Psoas muscle (tissue), 8 donors: Measurements from ENCODE around the gene RIN3. TPM values are rescaled to one million over a fixed set of nuclear protein-coding genes. Genes with fewer than 3 reads are reported as not detected.
A peak's percentile ranks its signal among the peaks of the same experiment; 100 is the strongest.

Source experiments
- ATAC-seq, 4 donors: fragments of 200-7000 bp; cut with Tn5 transposase; one replicate each; pipeline ENCODE4 v1.9.1; 2020; ENCODE audit warnings: moderate library complexity in 3 of 4, mild to moderate bottlenecking in 2 of 4
- DNase-seq, 2 donors: peaks; one replicate each; pipeline ENCODE4 v3.0.0-alpha.2; 2020
- H3K27ac ChIP-seq: fragments of 200-600 bp; one replicate; pipeline ENCODE4 v1.8.0; 2022
- H3K27me3 ChIP-seq, 3 donors: fragments of 200-600 bp in 1 of 3; one replicate each; pipeline versions ENCODE4 v1.6.1 to v1.8.0; 2013 to 2022; ENCODE audit warnings: low read length in 2 of 3, mild to moderate bottlenecking in 2 of 3, moderate library complexity in 1 of 3; ENCODE audit not compliant: insufficient read depth in 3 of 3
- H3K36me3 ChIP-seq, 2 donors: fragments of 200-600 bp in 1 of 2; one replicate each; pipeline versions ENCODE4 v1.6.1 to v1.8.0; 2013 to 2022; ENCODE audit warnings: low read depth in 1 of 2, mild to moderate bottlenecking in 1 of 2, moderate library complexity in 1 of 2; ENCODE audit not compliant: insufficient read depth in 1 of 2
- H3K4me1 ChIP-seq: fragments of 200-600 bp; one replicate; pipeline ENCODE4 v1.8.0; 2022
- H3K4me3 ChIP-seq: fragments of 200-600 bp; one replicate; pipeline ENCODE4 v1.8.0; 2022; ENCODE audit warnings: mild to moderate bottlenecking
- H3K9me3 ChIP-seq: fragments of 200-600 bp; one replicate; pipeline ENCODE4 v1.8.0; 2022
- CTCF ChIP-seq: fragments of 200-600 bp; IDR thresholded peaks from one replicate; pipeline ENCODE4 v1.8.0; 2022; ENCODE audit warnings: antibody characterized with exemption
- WGBS, 3 donors: extraction: QIAGEN DNeasy Blood & Tissue Kit; methylation state at CpG; one replicate each; pipeline versions ENCODE4 v1.1.6 to v1.1.7; 2013; 5-methylcytosine and 5-hydroxymethylcytosine counted together
- intact Hi-C, 2 donors: fragments of 100-400 bp; cut with DNase I; formaldehyde crosslinking; loops; one replicate each; pipeline versions ENCODE4 v1.11.0 to v1.14.2; 2022
- polyA plus RNA-seq, 3 donors: library from polyadenylated mRNA; stranded (reverse); fragments of 200-250 nt; gene quantifications; one replicate each; pipeline ENCODE4 v1.2.3, GENCODE V29; 2013
- total RNA-seq, 4 donors: library from RNA; stranded (reverse); fragmentation: NEBNext Ultra II Directional in 2 of 4; extraction: Animal tissue kit (Norgen Biotek cat#: 25700) in 2 of 4; gene quantifications; one replicate each; pipeline versions ENCODE4 v1.2.1 to v1.2.4, GENCODE V29; 2021 to 2023
- donor health status: healthy with polysubstance abuse.
- donor health status: DM: no; HTN: no; CAD: no; lungs with moderate emphysema.
- donor health status: Bipolar disorder and iron deficiency.
- donor health status: healthy.
- donor health status: DM: yes; HTN: yes; CAD: no.
- donor health status: DM: no; HTN: no; CAD: no.
- donor health status: DM: no; HTN: no; CAD: no.
- donor health status: DM: yes; HTN: yes; CAD: no.

Gene RIN3
- total and polyA plus RNA-seq, 7 donors: 1.2 to 8.7 (median 3.8) TPM

DNA sequence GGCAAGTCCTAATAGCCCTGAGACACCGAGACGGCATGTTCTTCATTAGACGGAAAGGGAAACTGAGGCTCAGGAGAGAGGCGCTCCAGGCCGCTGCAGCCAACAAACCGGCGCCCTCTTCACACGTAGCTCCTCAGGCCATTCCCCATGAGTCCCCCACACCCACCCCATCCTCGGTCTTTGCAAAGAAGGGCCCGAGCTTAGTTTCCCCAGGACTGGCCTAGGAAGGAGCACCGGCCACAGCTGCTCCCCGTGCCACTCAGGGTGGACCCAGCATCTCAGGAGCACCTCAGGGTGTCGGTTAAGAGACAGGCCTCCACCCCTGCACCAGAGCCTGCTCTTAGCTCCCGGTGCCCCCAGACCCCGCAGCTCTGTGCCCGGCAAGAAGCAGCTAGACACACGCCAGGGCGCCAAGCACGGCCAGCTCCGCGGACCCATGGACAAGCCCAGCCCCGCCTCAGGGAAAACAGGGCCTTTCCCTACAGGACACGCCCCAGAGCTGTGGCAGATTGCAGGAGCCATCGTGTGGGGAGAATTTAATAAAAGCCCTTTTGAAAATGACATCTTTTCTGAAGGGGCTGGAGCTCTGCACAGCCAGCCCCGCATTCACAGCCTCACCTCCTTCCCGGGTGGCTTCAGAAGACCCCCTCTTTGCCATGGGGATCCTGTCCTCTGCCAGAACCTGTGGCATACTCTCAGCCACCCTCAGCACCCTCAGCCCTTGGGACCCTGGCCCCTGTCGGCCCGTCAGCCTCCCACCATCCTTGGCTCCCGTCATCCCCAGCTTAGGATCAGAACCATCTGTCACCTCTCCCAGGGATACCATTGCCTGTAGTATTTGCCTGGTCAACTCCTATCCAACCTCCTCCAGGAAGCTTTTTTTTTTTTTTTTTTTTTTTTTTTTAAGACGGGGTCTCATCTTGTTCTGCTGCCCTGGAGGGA is 175.1 kb downstream of the RIN3 start:
- no peaks in the 10 kb centered on the region for H3K9me3 ChIP-seq
- DNase-seq (no peak), ATAC-seq (no peak)
- peaks cover 0 to 5% of the 10 kb centered on the region in 2 donors for H3K36me3 ChIP-seq
- no peak overlapping the region for H3K27ac ChIP-seq
- no peak overlapping the region for H3K4me3 ChIP-seq
- WGBS, 3 donors: 89 to 92% (median 90%) methylated on average over 30 of the region's 30 CpGs
- TF ChIP-seq CTCF: no peak
- intact Hi-C loops: loop anchor here in 1 of 2 donors (10.0 kb wide), 1 partner anchor 564 kb away; the partner anchor contains the start of genes CPSF2 and NDUFB1
- H3K27me3 ChIP-seq: no peaks in the 10 kb centered on the region
- H3K4me1 ChIP-seq: peaks cover 3% of the 10 kb centered on the region

GRCh38 chr14:92690171-92691011 is 176.8 kb downstream of the RIN3 start:
- DNase-seq (no peak), ATAC-seq (peak in 1 of 4 donors; percentile 22)
- peaks cover 3% of the 10 kb centered on the region for H3K4me1 ChIP-seq
- peaks cover 0 to 5% of the 10 kb centered on the region in 2 donors for H3K36me3 ChIP-seq
- no peaks in the 10 kb centered on the region for H3K9me3 ChIP-seq
- no peaks in the 10 kb centered on the region for H3K27me3 ChIP-seq
- 66 to 71% (median 71%) methylated on average over 12 to 13 of the region's 13 CpGs for WGBS, 3 donors
- H3K27ac ChIP-seq: no peak overlapping the region
- intact Hi-C loops: no loop called here
- no peak overlapping the region for H3K4me3 ChIP-seq
- TF ChIP-seq CTCF: peak; percentile 18

DNA sequence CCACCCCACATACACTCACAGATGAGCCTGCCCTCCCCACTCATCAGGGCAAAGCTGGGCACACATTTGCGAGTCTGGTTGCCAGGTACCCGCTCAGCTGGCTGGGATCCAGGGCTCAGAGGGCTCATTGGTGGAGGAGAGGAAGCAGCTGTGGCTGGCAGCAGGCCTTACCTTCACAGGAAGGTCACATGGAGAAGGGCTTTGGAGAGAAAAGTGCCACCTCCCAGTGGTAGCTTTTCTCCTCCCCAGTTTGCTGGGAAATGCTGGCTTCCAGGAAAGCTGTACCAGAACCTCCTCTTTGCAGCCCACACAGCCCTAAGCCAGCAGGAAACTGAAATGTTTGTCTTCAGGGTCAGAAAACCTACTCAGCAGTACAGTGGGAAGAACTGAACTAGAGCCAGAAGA is 179.2 kb downstream of the RIN3 start:
- H3K4me3 ChIP-seq: no peak overlapping the region
- ATAC-seq (peak in 2 of 4 donors; percentile 32 to 51), DNase-seq (peak; percentile 46 to 70)
- no peak for TF ChIP-seq CTCF
- no peaks in the 10 kb centered on the region for H3K4me1 ChIP-seq
- no peaks in the 10 kb centered on the region for H3K27me3 ChIP-seq
- 4 to 14% (median 11%) methylated on average over 2 of the region's 2 CpGs for WGBS, 3 donors
- H3K27ac ChIP-seq: no peak overlapping the region
- intact Hi-C loops: no loop called here
- H3K9me3 ChIP-seq: no peaks in the 10 kb centered on the region
- H3K36me3 ChIP-seq: no peaks in the 10 kb centered on the region

DNA sequence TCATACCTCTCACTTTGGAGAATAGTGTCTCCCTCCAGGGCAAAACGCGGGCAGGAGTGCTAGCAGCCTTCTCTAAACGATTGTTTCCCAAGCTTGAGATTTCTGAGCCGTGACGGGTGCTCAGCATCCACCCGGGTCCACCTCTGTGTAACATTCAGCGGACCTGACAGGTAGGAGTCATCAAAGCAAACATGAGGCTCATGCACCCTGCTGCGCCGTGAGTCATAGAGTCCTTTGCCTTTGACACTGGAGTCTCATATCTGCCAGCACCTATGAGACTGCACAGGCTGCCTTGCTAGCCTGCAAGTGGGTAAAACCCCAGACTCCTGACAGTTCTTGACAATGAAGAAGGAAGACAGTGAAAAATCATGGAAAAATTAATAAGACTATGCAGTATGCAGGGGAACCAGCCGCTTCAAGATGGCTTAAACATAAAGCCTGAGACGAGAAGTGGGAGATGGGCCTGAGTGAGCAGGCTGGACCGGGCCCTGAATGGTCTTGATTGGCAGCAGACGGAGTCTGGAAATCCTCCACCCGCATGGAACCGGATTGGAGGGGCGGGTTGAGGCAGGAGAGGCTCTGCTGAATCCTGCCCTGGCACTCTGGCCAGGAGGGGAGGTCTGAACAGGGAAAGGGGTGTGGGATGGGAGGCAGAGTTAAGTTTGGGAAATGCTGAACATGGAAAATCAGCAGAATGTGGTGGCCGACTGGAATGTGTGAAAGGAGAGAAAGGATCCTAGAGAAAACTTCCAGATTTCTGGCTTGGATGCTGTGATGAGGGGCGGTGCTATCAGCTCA is 180.6 kb downstream of the RIN3 start:
- DNase-seq (no peak), ATAC-seq (no peak)
- Histone ChIP-seq H3K27ac (no peak overlapping the region), H3K4me3 (no peak overlapping the region), H3K36me3 (no peaks in the 10 kb centered on the region), H3K4me1 (no peaks in the 10 kb centered on the region), H3K27me3 (no peaks in the 10 kb centered on the region), H3K9me3 (no peaks in the 10 kb centered on the region)
- TF ChIP-seq CTCF: no peak
- intact Hi-C loops: no loop called here
- 72 to 78% (median 74%) methylated on average over 18 of the region's 18 CpGs for WGBS, 3 donors
